GM12874 (cell line): ENCODE measurements around the gene NSUN2.

ENCODE experiments used
- TF ChIP-seq, protein P1 (sequence below): IDR thresholded peaks from 2 replicates; pipeline ENCODE4 v1.5.1; 2011; ENCODE audit warnings: low read depth, mild to moderate bottlenecking, control low read depth, low read length, moderate library complexity; ENCODE audit not compliant: insufficient read depth

Gene NSUN2

DNA sequence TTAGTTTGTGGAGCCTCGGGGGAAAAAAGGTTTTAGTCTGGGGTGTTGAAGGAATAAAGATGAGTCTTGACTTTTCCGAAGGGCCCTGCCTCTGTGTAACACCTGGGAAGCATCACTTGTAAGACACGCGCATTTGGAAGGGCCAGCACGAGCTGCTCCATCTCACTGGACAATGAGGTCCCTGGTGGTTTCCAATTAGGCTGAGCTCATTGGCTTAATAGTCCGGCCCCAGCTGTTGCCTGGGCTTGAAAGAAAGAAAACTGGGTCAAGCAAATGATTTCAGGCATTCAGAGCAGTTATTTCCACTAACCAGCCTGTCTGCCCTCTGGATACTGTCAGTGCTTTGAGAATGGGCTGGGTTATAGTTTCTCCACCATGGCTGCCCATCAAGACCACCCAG is 64.5 kb downstream of the NSUN2 start:
- TF ChIP-seq, protein P1, sequence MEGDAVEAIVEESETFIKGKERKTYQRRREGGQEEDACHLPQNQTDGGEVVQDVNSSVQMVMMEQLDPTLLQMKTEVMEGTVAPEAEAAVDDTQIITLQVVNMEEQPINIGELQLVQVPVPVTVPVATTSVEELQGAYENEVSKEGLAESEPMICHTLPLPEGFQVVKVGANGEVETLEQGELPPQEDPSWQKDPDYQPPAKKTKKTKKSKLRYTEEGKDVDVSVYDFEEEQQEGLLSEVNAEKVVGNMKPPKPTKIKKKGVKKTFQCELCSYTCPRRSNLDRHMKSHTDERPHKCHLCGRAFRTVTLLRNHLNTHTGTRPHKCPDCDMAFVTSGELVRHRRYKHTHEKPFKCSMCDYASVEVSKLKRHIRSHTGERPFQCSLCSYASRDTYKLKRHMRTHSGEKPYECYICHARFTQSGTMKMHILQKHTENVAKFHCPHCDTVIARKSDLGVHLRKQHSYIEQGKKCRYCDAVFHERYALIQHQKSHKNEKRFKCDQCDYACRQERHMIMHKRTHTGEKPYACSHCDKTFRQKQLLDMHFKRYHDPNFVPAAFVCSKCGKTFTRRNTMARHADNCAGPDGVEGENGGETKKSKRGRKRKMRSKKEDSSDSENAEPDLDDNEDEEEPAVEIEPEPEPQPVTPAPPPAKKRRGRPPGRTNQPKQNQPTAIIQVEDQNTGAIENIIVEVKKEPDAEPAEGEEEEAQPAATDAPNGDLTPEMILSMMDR: no peak

DNA sequence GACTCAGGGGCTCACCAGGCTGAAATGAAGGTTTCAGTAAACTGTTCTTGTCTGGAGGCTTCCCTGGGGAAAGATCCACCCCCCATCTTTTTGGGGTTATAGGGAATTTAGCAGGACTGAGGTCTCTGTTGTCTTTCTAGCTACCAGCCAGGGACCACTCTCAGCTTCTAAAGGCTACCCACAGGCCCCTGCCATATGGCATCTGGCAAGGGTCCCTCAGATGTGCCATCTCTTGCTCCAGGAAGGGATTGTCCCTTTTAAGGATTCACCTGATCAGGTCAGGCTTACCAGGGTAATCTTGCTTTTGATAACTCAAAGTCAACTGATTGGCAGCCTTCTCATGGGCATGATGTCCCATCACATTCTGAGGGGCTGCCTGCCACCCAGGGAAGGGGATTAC is 65.0 kb downstream of the NSUN2 start:
- TF ChIP-seq, protein P1: no peak

GRCh38 chr5:6567068-6567467 is 65.8 kb downstream of the NSUN2 start:
- TF ChIP-seq, protein P1: no peak

GRCh38 chr5:6565492-6565891 is 67.4 kb downstream of the NSUN2 start:
- TF ChIP-seq, protein P1: no peak

- TF ChIP-seq, protein P1: no peak
Observed at GRCh38 chr5:6557807-6558575, 74.9 kb downstream of the NSUN2 start.

GRCh38 chr5:6556802-6557102 is 76.1 kb downstream of the NSUN2 start:
- TF ChIP-seq, protein P1: no peak

DNA sequence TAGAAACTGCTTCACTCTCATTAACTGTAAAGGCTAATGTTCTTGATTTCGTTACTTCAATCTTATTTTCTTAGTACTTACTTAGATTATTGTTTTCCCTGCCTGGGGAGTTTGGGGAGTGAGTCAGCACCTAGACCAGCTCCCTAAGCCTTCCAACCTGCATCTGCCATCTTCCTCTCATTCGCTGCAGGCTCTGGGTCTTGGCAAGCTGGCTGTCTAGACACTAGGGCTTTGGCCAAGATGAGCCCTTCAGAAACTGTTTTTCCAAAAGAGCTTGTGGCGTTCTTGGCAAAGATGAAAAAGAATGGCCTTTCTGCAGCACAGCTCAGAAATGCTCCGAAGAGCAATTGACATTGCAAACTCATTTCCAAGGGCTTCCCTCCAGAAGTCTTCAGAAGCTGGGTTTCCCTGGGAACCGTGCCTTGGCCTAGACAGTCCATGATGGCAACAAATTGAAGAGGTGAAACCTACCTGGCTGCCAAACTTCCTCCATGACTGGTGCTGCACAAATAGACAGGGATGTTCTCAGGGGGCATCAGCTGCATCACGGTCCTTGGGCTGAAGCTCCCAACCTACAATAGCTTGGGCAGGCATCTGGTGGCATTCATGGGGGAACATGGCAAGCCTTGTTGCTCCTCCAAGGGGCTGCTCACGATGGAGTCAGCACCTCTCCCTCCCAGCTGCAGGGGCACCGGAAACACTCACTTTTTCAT is 76.6 kb downstream of the NSUN2 start:
- TF ChIP-seq, protein P1: no peak
